ENCODE results near the gene ATP5F1B. TPM values are rescaled to one million over a fixed set of nuclear protein-coding genes. Genes with fewer than 3 reads are reported as not detected.

Gene ATP5F1B
- total and polyA plus RNA-seq, 9 of the 15 experiments (the other 6 are each of a cell fraction or from before 2014, with no cell fraction given) = 908 to 3,125 (median 1,482) TPM

GRCh38 chr12:56634242-56634836, 11.4 kb downstream of the ATP5F1B start (continued):
- TF ChIP-seq TRIM25 (IDR thresholded peaks at IDR 0.05; ENCODE audit: borderline replicate concordance) (no peak), HMG20A (CRISPR knock-in tag; conservative IDR thresholded peaks at IDR 0.05) (no peak), KLF13 (tag; IDR thresholded peaks at IDR 0.05; ENCODE audit: borderline replicate concordance, low read depth) (no peak), ZBTB26 (CRISPR knock-in tag; IDR thresholded peaks at IDR 0.05) (0 out of 2 replicates have a peak, but pooled peaks have one; percentile 48), ATF3 (IDR thresholded peaks at IDR 0.05) (no peak), ATF3 (CRISPR knock-in tag; conservative IDR thresholded peaks at IDR 0.05) (no peak), STAG1 (CRISPR knock-in tag; IDR thresholded peaks at IDR 0.05; ENCODE audit: borderline replicate concordance) (no peak), MAZ (CRISPR knock-in tag; conservative IDR thresholded peaks at IDR 0.05 in 1 of 2, IDR thresholded peaks at IDR 0.05 in 1 of 2) (peak in 1 of 2 experiments; percentile 24; a peak in 1 of 4 replicates), SOX6 (IDR thresholded peaks at IDR 0.05) (no peak), ZBTB2 (IDR thresholded peaks at IDR 0.05) (no peak), KLF10 (CRISPR knock-in tag; IDR thresholded peaks at IDR 0.05) (no peak), PRPF4 (IDR thresholded peaks at IDR 0.05; ENCODE audit: insufficient read depth, low read depth, low read length, poor library complexity, severe bottlenecking) (no peak), KAT7 (CRISPR knock-in tag; IDR thresholded peaks at IDR 0.05; ENCODE audit: borderline replicate concordance) (0 out of 2 replicates have a peak, but pooled peaks have one; percentile 64), ZNF584 (CRISPR knock-in tag; IDR thresholded peaks at IDR 0.05; ENCODE audit: low read depth) (no peak), PTRF (tag; IDR thresholded peaks at IDR 0.05) (no peak), TSC22D4 (tag; IDR thresholded peaks at IDR 0.05) (no peak), CREM (IDR thresholded peaks at IDR 0.05; ENCODE audit: low read depth) (peak; percentile 8; the same call in 1 of the 2 replicates), HDGF (IDR thresholded peaks at IDR 0.05) (0 out of 2 replicates have a peak, but pooled peaks have one; percentile 78), TBP (optimal IDR thresholded peaks at IDR 0.05; ENCODE audit: low read depth, low read length) (peak; percentile 39), MYC (IDR thresholded peaks at IDR 0.05; ENCODE audit: low read depth, low read length) (no peak), MYC (CRISPR knock-in tag; IDR thresholded peaks at IDR 0.05; ENCODE audit: borderline replicate concordance, low read depth) (no peak)
